Dendritic cell treated with granulocyte-macrophage colony-stimulating factor and Interleukin-4, amounts not matched to agents 40 ng/mL and 50 ng/mL, for 4 days (primary cell): ENCODE data around the gene MSH4.
"Not testable (repeated sequence)": the region's sequence is repeated elsewhere in the genome, so short reads cannot be mapped to it uniquely, and the experiment has no call there.

Experiments used
- H3K27ac Mint-ChIP-seq: one replicate; pipeline ENCODE4 v1.8.0; 2022; ENCODE audit warnings: mild to moderate bottlenecking, mixed read lengths
- H3K27me3 Mint-ChIP-seq: one replicate; pipeline ENCODE4 v1.8.0; 2022; ENCODE audit warnings: mild to moderate bottlenecking, mixed read lengths
- H3K36me3 Mint-ChIP-seq: one replicate; pipeline ENCODE4 v1.8.0; 2022; ENCODE audit warnings: low read depth, mixed read lengths
- H3K4me1 Mint-ChIP-seq: one replicate; pipeline ENCODE4 v1.8.0; 2022; ENCODE audit warnings: low read depth, mixed read lengths
- H3K4me3 Mint-ChIP-seq: one replicate; pipeline ENCODE4 v1.8.0; 2022; ENCODE audit warnings: mild to moderate bottlenecking, moderate library complexity, mixed read lengths
- H3K9me3 Mint-ChIP-seq: one replicate; pipeline ENCODE4 v1.8.0; 2022; ENCODE audit warnings: mixed read lengths
- intact Hi-C: fragments of 100-400 bp; cut with micrococcal nuclease; formaldehyde crosslinking; loops from one replicate; pipeline ENCODE4 v1.15.0; 2022

The MSH4 gene

GRCh38 chr1:75796376-75797272 is at the start of gene MSH4:
TSS of gene MSH4 (plus strand) at chr1:75796882. CDS start at chr1:75796986, 104 bp downstream.
- Mint-ChIP-seq H3K4me1 (no peaks in the 10 kb centered on the region), H3K27ac (no peak within 1 kb of the TSS), H3K9me3 (no peaks in the 10 kb centered on the region), H3K4me3 (no peak within 1 kb of the TSS), H3K27me3 (no peaks in the 10 kb centered on the region), H3K36me3 (peaks cover 72% of the 10 kb centered on the region)
- intact Hi-C loops = no loop called here

- H3K27me3 Mint-ChIP-seq, intact Hi-C loops, H3K4me1 Mint-ChIP-seq, H3K27ac Mint-ChIP-seq, H3K4me3 Mint-ChIP-seq: not testable (repeated sequence)
- Mint-ChIP-seq H3K36me3 (peaks cover 67% of the 10 kb centered on the region), H3K9me3 (peaks cover 35% of the 10 kb centered on the region)
Measured at GRCh38 chr1:75757210-75757609, 39.5 kb upstream of the MSH4 start.

- peaks cover 54% of the 10 kb centered on the region for H3K36me3 Mint-ChIP-seq
- intact Hi-C loops, H3K4me3 Mint-ChIP-seq, H3K27me3 Mint-ChIP-seq, H3K4me1 Mint-ChIP-seq, H3K27ac Mint-ChIP-seq: not testable (repeated sequence)
- H3K9me3 Mint-ChIP-seq = peaks cover 35% of the 10 kb centered on the region
Measured at GRCh38 chr1:75758543-75758942, 38.1 kb upstream of the MSH4 start.

- H3K9me3 Mint-ChIP-seq = no peaks in the 10 kb centered on the region
- no peak overlapping the region for H3K4me3 Mint-ChIP-seq
- H3K27ac Mint-ChIP-seq = no peak overlapping the region
- intact Hi-C loops = no loop called here
- no peaks in the 10 kb centered on the region for H3K4me1 Mint-ChIP-seq
- H3K36me3 Mint-ChIP-seq = peaks cover 7% of the 10 kb centered on the region
- no peaks in the 10 kb centered on the region for H3K27me3 Mint-ChIP-seq
Measured at GRCh38 chr1:75764057-75764655, 32.5 kb upstream of the MSH4 start.

GRCh38 chr1:75765697-75766355 is 30.9 kb upstream of the MSH4 start:
- Mint-ChIP-seq H3K36me3 (peaks cover 7% of the 10 kb centered on the region), H3K4me1 (no peaks in the 10 kb centered on the region), H3K27me3 (no peaks in the 10 kb centered on the region), H3K4me3 (no peak overlapping the region), H3K27ac (no peak overlapping the region), H3K9me3 (no peaks in the 10 kb centered on the region)
- intact Hi-C loops = no loop called here

GRCh38 chr1:75768016-75768415 is 28.7 kb upstream of the MSH4 start:
- Mint-ChIP-seq H3K27ac (no peak overlapping the region), H3K36me3 (no peaks in the 10 kb centered on the region), H3K27me3 (no peaks in the 10 kb centered on the region), H3K4me3 (no peak overlapping the region), H3K9me3 (no peaks in the 10 kb centered on the region), H3K4me1 (no peaks in the 10 kb centered on the region)
- intact Hi-C loops = no loop called here

- Mint-ChIP-seq H3K36me3 (no peaks in the 10 kb centered on the region), H3K9me3 (peaks cover 8% of the 10 kb centered on the region), H3K27ac (no peak overlapping the region), H3K4me3 (no peak overlapping the region), H3K27me3 (no peaks in the 10 kb centered on the region), H3K4me1 (no peaks in the 10 kb centered on the region)
- intact Hi-C loops = no loop called here
Measured at GRCh38 chr1:75770761-75771160, 25.9 kb upstream of the MSH4 start.

GRCh38 chr1:75771978-75772377 is 24.7 kb upstream of the MSH4 start:
- Mint-ChIP-seq H3K27ac (no peak overlapping the region), H3K9me3 (peaks cover 8% of the 10 kb centered on the region), H3K4me1 (no peaks in the 10 kb centered on the region), H3K4me3 (no peak overlapping the region), H3K27me3 (no peaks in the 10 kb centered on the region), H3K36me3 (no peaks in the 10 kb centered on the region)
- intact Hi-C loops = no loop called here

GRCh38 chr1:75777812-75778211 is 18.9 kb upstream of the MSH4 start:
- H3K27ac Mint-ChIP-seq, H3K9me3 Mint-ChIP-seq, H3K36me3 Mint-ChIP-seq, H3K4me3 Mint-ChIP-seq, H3K4me1 Mint-ChIP-seq, H3K27me3 Mint-ChIP-seq, intact Hi-C loops: not testable (repeated sequence)

GRCh38 chr1:75778694-75779093 is 18.0 kb upstream of the MSH4 start:
- H3K4me3 Mint-ChIP-seq, intact Hi-C loops, H3K9me3 Mint-ChIP-seq, H3K36me3 Mint-ChIP-seq, H3K27ac Mint-ChIP-seq, H3K4me1 Mint-ChIP-seq, H3K27me3 Mint-ChIP-seq: not testable (repeated sequence)

- H3K27ac Mint-ChIP-seq, H3K27me3 Mint-ChIP-seq, intact Hi-C loops, H3K36me3 Mint-ChIP-seq, H3K9me3 Mint-ChIP-seq, H3K4me3 Mint-ChIP-seq: not testable (repeated sequence)
- peaks cover 13% of the 10 kb centered on the region for H3K4me1 Mint-ChIP-seq
Measured at GRCh38 chr1:75780183-75780582, 16.5 kb upstream of the MSH4 start.

- H3K9me3 Mint-ChIP-seq, H3K4me3 Mint-ChIP-seq, intact Hi-C loops, H3K27me3 Mint-ChIP-seq, H3K27ac Mint-ChIP-seq: not testable (repeated sequence)
- Mint-ChIP-seq H3K4me1 (peaks cover 36% of the 10 kb centered on the region), H3K36me3 (peaks cover 31% of the 10 kb centered on the region)
Measured at GRCh38 chr1:75783920-75784319, 12.8 kb upstream of the MSH4 start.

GRCh38 chr1:75785320-75785982 is 11.2 kb upstream of the MSH4 start:
- Mint-ChIP-seq H3K9me3 (no peaks in the 10 kb centered on the region), H3K27me3 (no peaks in the 10 kb centered on the region), H3K4me3 (peak overlapping the region; percentile 93), H3K36me3 (peaks cover 46% of the 10 kb centered on the region), H3K27ac (peak overlapping the region; percentile 97), H3K4me1 (peaks cover 48% of the 10 kb centered on the region)
- intact Hi-C loops = loop anchor here (5.0 kb wide), 3 partner anchors 292 to 1588 kb away; partner anchors contain the start of genes CRYZ, FPGT, LRRIQ3 and TYW3
